PC-9 (cell line): ENCODE data around the gene CD86. TPM values are rescaled to one million over a fixed set of nuclear protein-coding genes. Genes with fewer than 3 reads are reported as not detected.

ENCODE experiments used
- BruUV-seq: library from RNA; stranded (reverse); fragments of 400-500 nt; replicated peaks from 2 replicates; lab custom pipeline; 2021; lab: Mats Ljungman, UMichigan
- CTCF ChIA-PET: fragments of 300-600 bp; sonication (Branson Sonifier 250); formaldehyde crosslinking; loops from one replicate; lab custom pipeline; 2022; ENCODE audit warnings: antibody characterized with exemption; lab: Charles Lee
- POLR2A ChIA-PET: fragments of 300-600 bp; sonication (Branson Sonifier 250); formaldehyde crosslinking; loops from one replicate; lab custom pipeline; 2022; ENCODE audit warnings: antibody characterized with exemption; ENCODE audit not compliant: unreplicated experiment; lab: Charles Lee
- DNase-seq, 2 experiments: peaks; one replicate each; pipeline versions ENCODE4 v3.0.0 to v3.0.0-alpha.2; 2015 to 2022; ENCODE audit warnings: mixed read lengths in 1 of 2
- H2AFZ ChIP-seq: fragments of 200-600 bp; sonication (generic); 2 replicates; pipeline ENCODE4 v1.8.1; 2017; ENCODE audit warnings: antibody characterized with exemption
- H3F3A ChIP-seq: fragments of 200-600 bp; sonication (generic); 2 replicates; pipeline ENCODE4 v1.8.1; 2017; ENCODE audit warnings: antibody characterized with exemption, mild to moderate bottlenecking, low read depth; ENCODE audit not compliant: insufficient read depth
- H3K27ac ChIP-seq: fragments of 200-600 bp; sonication (generic); 2 replicates; pipeline ENCODE4 v1.6.1; 2016; ENCODE audit warnings: mixed run types
- H3K27me3 ChIP-seq: fragments of 200-600 bp; sonication (generic); 2 replicates; pipeline ENCODE4 v1.6.1; 2016; ENCODE audit warnings: low read depth, mixed run types; ENCODE audit not compliant: insufficient read depth
- H3K36me3 ChIP-seq: fragments of 200-600 bp; sonication (generic); 2 replicates; pipeline ENCODE4 v1.6.1; 2016; ENCODE audit warnings: low read depth, mixed run types
- H3K4me1 ChIP-seq: fragments of 200-600 bp; sonication (generic); replicated peaks from 2 replicates; pipeline ENCODE4 v1.6.1; 2016; ENCODE audit warnings: mixed run types; ENCODE audit not compliant: insufficient read depth
- H3K4me2 ChIP-seq: fragments of 200-600 bp; sonication (generic); 2 replicates; pipeline ENCODE4 v1.6.1; 2017; ENCODE audit warnings: mixed run types
- H3K4me3 ChIP-seq: fragments of 200-600 bp; sonication (generic); 2 replicates; pipeline ENCODE4 v1.6.1; 2016; ENCODE audit warnings: mixed run types
- H3K79me2 ChIP-seq: fragments of 200-600 bp; sonication (generic); 2 replicates; pipeline ENCODE4 v1.6.1; 2017; ENCODE audit warnings: low read depth, mixed run types
- H3K9me2 ChIP-seq: fragments of 200-600 bp; sonication (generic); 2 replicates; pipeline ENCODE4 v1.8.1; 2017; ENCODE audit warnings: mild to moderate bottlenecking; ENCODE audit not compliant: insufficient read depth
- H3K9me3 ChIP-seq: fragments of 200-600 bp; sonication (generic); 2 replicates; pipeline ENCODE4 v1.8.1; 2016; ENCODE audit warnings: low read depth; ENCODE audit not compliant: insufficient read depth
- H4K20me1 ChIP-seq: fragments of 200-600 bp; sonication (generic); 2 replicates; pipeline ENCODE4 v1.8.1; 2017; ENCODE audit not compliant: insufficient read depth
- CTCF ChIP-seq: fragments of 200-600 bp; sonication (generic); conservative IDR thresholded peaks from 2 replicates; pipeline ENCODE4 v1.6.1; 2017; ENCODE audit warnings: mixed run types, antibody characterized with exemption, mild to moderate bottlenecking, moderate library complexity
- EZH2 ChIP-seq: fragments of 200-600 bp; sonication (generic); IDR thresholded peaks from 2 replicates; pipeline ENCODE4 v1.8.0; 2017; ENCODE audit warnings: antibody characterized with exemption, low read depth
- intact Hi-C: fragments of 100-400 bp; cut with micrococcal nuclease; formaldehyde crosslinking; loops from one replicate; pipeline ENCODE4 v1.10.0; 2022; ENCODE audit not compliant: unreplicated experiment
- total RNA-seq: library from RNA; stranded (reverse); gene quantifications from 2 replicates; pipeline ENCODE4 v1.2.3, GENCODE V29; 2021

CD86 gene
- total RNA-seq, 1 experiment from 2014 or later: not detected

- POLR2A ChIA-PET: no interaction called here
- no TSS peak for BruUV-seq
- Histone ChIP-seq H3K27ac (no peak overlapping the region), H2AFZ (no peak overlapping the region), H3K27me3 (no peaks in the 10 kb centered on the region), H3K9me3 (no peaks in the 10 kb centered on the region), H3K4me1 (no peaks in the 10 kb centered on the region), H4K20me1 (no peaks in the 10 kb centered on the region), H3K36me3 (no peaks in the 10 kb centered on the region), H3K4me3 (no peak overlapping the region), H3K79me2 (no peaks in the 10 kb centered on the region), H3K4me2 (no peak overlapping the region), H3K9me2 (no peaks in the 10 kb centered on the region), H3F3A (no peaks in the 10 kb centered on the region)
- CTCF ChIA-PET: no interaction called here
- DNase-seq: no peak
- TF ChIP-seq CTCF (no peak), EZH2 (no peak)
- intact Hi-C loops: no loop called here
Measured at GRCh38 chr3:122060040-122060698, 5.0 kb downstream of the CD86 start.

- ChIA-PET POLR2A (no interaction called here), CTCF (no interaction called here)
- Histone ChIP-seq H3K9me2 (no peaks in the 10 kb centered on the region), H2AFZ (no peak overlapping the region), H3K27ac (no peak overlapping the region), H3K27me3 (no peaks in the 10 kb centered on the region), H3K36me3 (no peaks in the 10 kb centered on the region), H3F3A (no peaks in the 10 kb centered on the region), H3K4me1 (no peaks in the 10 kb centered on the region), H4K20me1 (no peaks in the 10 kb centered on the region), H3K79me2 (no peaks in the 10 kb centered on the region), H3K4me3 (no peak overlapping the region), H3K9me3 (no peaks in the 10 kb centered on the region), H3K4me2 (no peak overlapping the region)
- no peak for DNase-seq
- no TSS peak for BruUV-seq
- no peak for TF ChIP-seq CTCF
- no peak for TF ChIP-seq EZH2
- intact Hi-C loops: no loop called here
Measured at GRCh38 chr3:122063908-122064307, 8.7 kb downstream of the CD86 start.

GRCh38 chr3:122064326-122064725, 9.2 kb downstream of the CD86 start:
- no peak for DNase-seq
- intact Hi-C loops: no loop called here
- Histone ChIP-seq H3K79me2 (no peaks in the 10 kb centered on the region), H3K27me3 (no peaks in the 10 kb centered on the region), H3K4me1 (no peaks in the 10 kb centered on the region), H3K27ac (no peak overlapping the region), H3F3A (no peaks in the 10 kb centered on the region), H4K20me1 (no peaks in the 10 kb centered on the region), H2AFZ (no peak overlapping the region), H3K36me3 (no peaks in the 10 kb centered on the region), H3K9me3 (no peaks in the 10 kb centered on the region), H3K4me2 (no peak overlapping the region), H3K9me2 (no peaks in the 10 kb centered on the region), H3K4me3 (no peak overlapping the region)
- POLR2A ChIA-PET: no interaction called here
- CTCF ChIA-PET: no interaction called here
- BruUV-seq: no TSS peak
- TF ChIP-seq CTCF: no peak
- TF ChIP-seq EZH2: no peak
